HepG2 (cell line): ENCODE measurements around the gene MARCHF2. TPM values are rescaled to one million over a fixed set of nuclear protein-coding genes. Genes with fewer than 3 reads are reported as not detected.

Source experiments
- ATAC-seq: fragments of 200-7000 bp; cut with Tn5 transposase; 3 replicates; pipeline ENCODE4 v1.9.1; 2020; ENCODE audit warnings: mild to moderate bottlenecking, moderate library complexity
- BruUV-seq: library from RNA; stranded (reverse); fragments of 400-500 nt; replicated peaks from 2 replicates; lab custom pipeline; 2021; lab: Mats Ljungman, UMichigan
- CTCF ChIA-PET: fragments of 300-600 bp; formaldehyde crosslinking; extraction: SDS; loops from one replicate; lab custom pipeline; 2021; ENCODE audit warnings: low total read pairs, inconsistent platforms, low intra/inter-chr PET ratio; lab: Yijun Ruan, JAX
- POLR2A ChIA-PET: fragments of 350-600 bp; sonication (Branson Sonifier 250); formaldehyde crosslinking; loops from one replicate; lab custom pipeline; 2020; ENCODE audit warnings: antibody characterized with exemption, inconsistent platforms; lab: Yijun Ruan, JAX
- DNase-seq: peaks from one replicate; pipeline ENCODE4 v3.0.0-alpha.2; 2015; ENCODE audit warnings: low spot score
- FAIRE-seq: peaks from 3 replicates; lab custom pipeline; 2011; peaks lifted over from hg19 to GRCh38; lab: Jason Lieb, UNC
- H2AFZ ChIP-seq: one replicate; pipeline ENCODE4 v1.6.1; 2011; ENCODE audit warnings: low read length, inconsistent platforms
- H3K27ac ChIP-seq: fragments of 300-600 bp; 3 replicates; pipeline ENCODE4 v1.8.0; 2011; ENCODE audit warnings: mixed run types, mild to moderate bottlenecking, mixed read lengths, low read length, inconsistent platforms; ENCODE audit not compliant: insufficient read depth; ENCODE audit errors: extremely low read length
- H3K27me3 ChIP-seq, 2 experiments: fragments of 200-600 bp in 1 of 2; 2 replicates in 1 of 2; 3 replicates in 1 of 2; pipeline versions ENCODE4 v1.6.0 to v1.8.0; 2011; ENCODE audit warnings: low read length in 2 of 2, mild to moderate bottlenecking in 2 of 2, moderate library complexity in 2 of 2, inconsistent platforms in 1 of 2; ENCODE audit not compliant: insufficient read depth in 2 of 2, control insufficient read depth in 1 of 2
- H3K36me3 ChIP-seq, 2 experiments: fragments of 200-600 bp in 1 of 2; replicated peaks in 1 of 2; 2 replicates in 1 of 2; 3 replicates in 1 of 2; pipeline versions ENCODE4 v1.5.1 to v1.8.0; 2011; ENCODE audit warnings: low read length in 2 of 2, inconsistent platforms in 1 of 2; ENCODE audit not compliant: insufficient read depth in 2 of 2, control insufficient read depth in 1 of 2
- H3K4me1 ChIP-seq: 2 replicates; pipeline ENCODE4 v1.5.1; 2012; ENCODE audit warnings: low read length, inconsistent platforms; ENCODE audit not compliant: insufficient read depth
- H3K4me2 ChIP-seq: 2 replicates; pipeline ENCODE4 v1.6.0; 2011; ENCODE audit warnings: low read depth, low read length, inconsistent platforms
- H3K4me3 ChIP-seq, 3 experiments: fragments of 200-600 bp in 1 of 3; sonication (generic), shearing (Covaris generic) in 1 of 3; replicated peaks in 1 of 3; 2 replicates each; pipeline ENCODE4 v1.5.1; 2011 to 2016; ENCODE audit warnings: low read length in 3 of 3, inconsistent platforms in 2 of 3, low read depth in 2 of 3, mild to moderate bottlenecking in 2 of 3, control low read depth in 1 of 3, mixed read lengths in 1 of 3; ENCODE audit not compliant: insufficient read depth in 1 of 3
- H3K79me2 ChIP-seq: one replicate; pipeline ENCODE4 v1.6.1; 2011; ENCODE audit warnings: low read length, inconsistent platforms; ENCODE audit not compliant: insufficient read depth
- H3K9ac ChIP-seq: 2 replicates; pipeline ENCODE4 v1.6.0; 2011; ENCODE audit warnings: mild to moderate bottlenecking, low read depth, low read length, inconsistent platforms; ENCODE audit not compliant: insufficient read depth
- H3K9me3 ChIP-seq: 2 replicates; pipeline ENCODE4 v1.5.1; 2012; ENCODE audit warnings: mild to moderate bottlenecking, low read length
- H4K20me1 ChIP-seq: 2 replicates; pipeline ENCODE4 v1.6.0; 2011; ENCODE audit warnings: inconsistent platforms, mild to moderate bottlenecking, low read length, moderate library complexity; ENCODE audit not compliant: insufficient read depth
- NFYC ChIP-seq: IDR thresholded peaks from 2 replicates; pipeline ENCODE4 v1.6.1; 2016; ENCODE audit warnings: missing genetic modification reagents, missing compliant biosample characterization
- RBFOX2 ChIP-seq: fragments of 200-400 bp; formaldehyde crosslinking; IDR thresholded peaks from 2 replicates; pipeline ENCODE4 v1.6.1; 2017; ENCODE audit warnings: low read depth, mild to moderate bottlenecking, low read length
- WGBS: methylation state at CpG from one replicate; pipeline ENCODE4 v1.1.6; 2017; ENCODE audit warnings: low lambda C conversion rate; 5-methylcytosine and 5-hydroxymethylcytosine counted together
- in situ Hi-C: cut with HindIII; loops from 2 replicates; pipeline ENCODE4 v1.10.0; 2017; ENCODE audit warnings: low pct_unique_long_range_greater_than_20kb; ENCODE audit not compliant: extremely low pct_ligation_motif_present
- intact Hi-C: fragments of 100-400 bp; cut with micrococcal nuclease; formaldehyde crosslinking; loops from one replicate; pipeline ENCODE4 v1.10.0; 2022; ENCODE audit not compliant: unreplicated experiment
- polyA plus RNA-seq, 8 experiments: library from polyadenylated mRNA; depleted of rRNA in 3 of 8; stranded (reverse) in 7 of 8; unstranded in 1 of 8; fragments of >200 nt; fragmentation: Illumina TruSeq in 4 of 8; extraction: Trizol in 4 of 8; gene quantifications; 2 replicates each; pipeline versions ENCODE4 v1.2.1 to v1.2.3, GENCODE V29; 2011 to 2016; ENCODE audit warnings: low read depth in 4 of 8, missing spikeins in 1 of 8, mixed read lengths in 1 of 8; ENCODE audit not compliant: insufficient read depth in 1 of 8
- total RNA-seq, 5 experiments: library from RNA; depleted of rRNA; stranded (reverse); fragments of >200 nt; fragmentation: Illumina TruSeq; extraction: Trizol; gene quantifications; 2 replicates each; pipeline ENCODE4 v1.2.3, GENCODE V29; 2016; ENCODE audit warnings: low read depth in 1 of 5
- TF ChIP-seq, protein P1 (sequence below): sonication (generic); formaldehyde crosslinking; IDR thresholded peaks from 2 replicates; pipeline ENCODE4 v1.5.1; 2020; ENCODE audit warnings: mild to moderate bottlenecking, missing genetic modification reagents, moderate library complexity

Gene MARCHF2
- total and polyA plus RNA-seq, 2 of the 13 experiments (the other 11 are each of a cell fraction or from before 2014, with no cell fraction given): 12.7 to 13.0 TPM

DNA sequence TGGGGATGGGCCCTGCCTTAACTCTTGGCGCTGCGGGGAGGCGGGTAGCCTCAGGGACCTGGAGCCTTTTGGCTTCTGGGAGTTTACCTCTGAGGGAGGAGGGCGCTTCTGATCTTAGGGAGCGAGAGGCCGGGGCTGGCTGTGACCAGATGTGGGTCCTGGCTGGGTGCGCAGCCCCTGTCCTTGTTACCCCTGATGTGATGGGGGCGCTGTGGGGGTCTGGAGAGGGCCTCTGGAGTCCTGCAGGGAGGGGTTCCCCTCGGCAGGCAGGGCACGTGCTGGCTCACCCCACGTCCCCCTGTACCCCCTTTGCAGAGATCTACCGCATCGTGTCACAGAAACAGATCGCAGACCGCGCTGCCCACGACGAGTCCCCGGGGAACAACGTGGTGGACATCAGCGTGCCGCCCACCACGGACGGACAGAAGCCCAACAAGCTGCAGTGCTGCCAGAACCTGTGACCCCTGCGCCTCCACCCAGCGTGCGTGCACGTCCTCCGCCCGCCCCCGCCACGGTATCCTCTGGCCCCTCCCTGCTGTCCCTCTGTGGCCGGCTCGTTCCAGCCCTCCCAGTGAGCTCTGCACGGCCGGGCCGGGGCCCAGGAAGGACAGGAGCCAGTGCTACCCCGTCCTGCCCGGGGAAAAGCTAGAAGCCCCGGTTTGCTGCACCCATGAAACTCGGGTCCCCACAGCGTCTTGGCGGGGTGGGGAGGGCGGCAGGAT lies 9.8 kb upstream of the MARCHF2 start:
- Histone ChIP-seq H3K4me2 (no peak overlapping the region), H3K4me1 (0 out of 2 replicates have a peak, but pooled peaks cover 16% of the 10 kb centered on the region), H3K9me3 (no peaks in the 10 kb centered on the region), H4K20me1 (no peaks in the 10 kb centered on the region), H3K27me3 (no peaks in the 10 kb centered on the region), H3K27ac (no peak overlapping the region), H3K9ac (no peak overlapping the region), H3K79me2 (no peaks in the 10 kb centered on the region), H3K36me3 (peaks cover 9 to 23% of the 10 kb centered on the region in 2 experiments; a peak in 4 of 5 replicates), H2AFZ (no peak overlapping the region), H3K4me3 (no peak overlapping the region)
- POLR2A ChIA-PET: no interaction called here
- ATAC-seq (no peak), DNase-seq (no peak), FAIRE-seq (no peak)
- in situ Hi-C loops: no loop called here
- BruUV-seq: no TSS peak
- CTCF ChIA-PET: no interaction called here
- 92% methylated on average over 19 of the region's 44 CpGs for WGBS
- intact Hi-C loops: no loop called here
- TF ChIP-seq, protein P1, sequence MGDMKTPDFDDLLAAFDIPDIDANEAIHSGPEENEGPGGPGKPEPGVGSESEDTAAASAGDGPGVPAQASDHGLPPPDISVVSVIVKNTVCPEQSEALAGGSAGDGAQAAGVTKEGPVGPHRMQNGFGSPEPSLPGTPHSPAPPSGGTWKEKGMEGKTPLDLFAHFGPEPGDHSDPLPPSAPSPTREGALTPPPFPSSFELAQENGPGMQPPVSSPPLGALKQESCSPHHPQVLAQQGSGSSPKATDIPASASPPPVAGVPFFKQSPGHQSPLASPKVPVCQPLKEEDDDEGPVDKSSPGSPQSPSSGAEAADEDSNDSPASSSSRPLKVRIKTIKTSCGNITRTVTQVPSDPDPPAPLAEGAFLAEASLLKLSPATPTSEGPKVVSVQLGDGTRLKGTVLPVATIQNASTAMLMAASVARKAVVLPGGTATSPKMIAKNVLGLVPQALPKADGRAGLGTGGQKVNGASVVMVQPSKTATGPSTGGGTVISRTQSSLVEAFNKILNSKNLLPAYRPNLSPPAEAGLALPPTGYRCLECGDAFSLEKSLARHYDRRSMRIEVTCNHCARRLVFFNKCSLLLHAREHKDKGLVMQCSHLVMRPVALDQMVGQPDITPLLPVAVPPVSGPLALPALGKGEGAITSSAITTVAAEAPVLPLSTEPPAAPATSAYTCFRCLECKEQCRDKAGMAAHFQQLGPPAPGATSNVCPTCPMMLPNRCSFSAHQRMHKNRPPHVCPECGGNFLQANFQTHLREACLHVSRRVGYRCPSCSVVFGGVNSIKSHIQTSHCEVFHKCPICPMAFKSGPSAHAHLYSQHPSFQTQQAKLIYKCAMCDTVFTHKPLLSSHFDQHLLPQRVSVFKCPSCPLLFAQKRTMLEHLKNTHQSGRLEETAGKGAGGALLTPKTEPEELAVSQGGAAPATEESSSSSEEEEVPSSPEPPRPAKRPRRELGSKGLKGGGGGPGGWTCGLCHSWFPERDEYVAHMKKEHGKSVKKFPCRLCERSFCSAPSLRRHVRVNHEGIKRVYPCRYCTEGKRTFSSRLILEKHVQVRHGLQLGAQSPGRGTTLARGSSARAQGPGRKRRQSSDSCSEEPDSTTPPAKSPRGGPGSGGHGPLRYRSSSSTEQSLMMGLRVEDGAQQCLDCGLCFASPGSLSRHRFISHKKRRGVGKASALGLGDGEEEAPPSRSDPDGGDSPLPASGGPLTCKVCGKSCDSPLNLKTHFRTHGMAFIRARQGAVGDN (CRISPR knock-in tag): no peak
- 0 out of 2 replicates have a peak, but pooled peaks have one; percentile 29 for TF ChIP-seq RBFOX2

DNA sequence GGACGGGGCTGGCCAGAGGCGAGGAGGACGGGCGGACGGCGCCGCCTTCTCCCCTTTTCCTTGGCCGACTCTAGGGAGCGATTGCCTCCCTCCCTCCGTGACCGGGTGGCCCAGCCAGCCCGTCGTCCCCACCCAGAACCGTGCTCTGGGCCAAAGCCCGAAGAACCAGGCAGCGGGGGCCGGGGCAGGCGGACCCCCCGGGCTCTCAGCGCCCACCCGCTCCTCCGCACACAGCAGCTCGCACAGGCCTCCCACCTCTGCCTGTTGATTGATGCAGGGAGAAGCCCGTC lies 9.3 kb upstream of the MARCHF2 start:
- Histone ChIP-seq H3K4me1 (0 out of 2 replicates have a peak, but pooled peaks cover 16% of the 10 kb centered on the region), H3K4me3 (no peak overlapping the region), H3K9me3 (no peaks in the 10 kb centered on the region), H3K9ac (no peak overlapping the region), H2AFZ (no peak overlapping the region), H3K36me3 (peaks cover 9 to 23% of the 10 kb centered on the region in 2 experiments; a peak in 4 of 5 replicates), H3K4me2 (no peak overlapping the region), H4K20me1 (no peaks in the 10 kb centered on the region), H3K27ac (no peak overlapping the region), H3K79me2 (no peaks in the 10 kb centered on the region), H3K27me3 (no peaks in the 10 kb centered on the region)
- FAIRE-seq (no peak), ATAC-seq (no peak), DNase-seq (no peak)
- intact Hi-C loops: no loop called here
- in situ Hi-C loops: no loop called here
- ChIA-PET CTCF (no interaction called here), POLR2A (interaction anchor here (1.7 kb wide), 1 partner anchor 10 kb away, joined by 4 read pairs; the partner anchor contains the start of gene MARCHF2)
- TSS peak; percentile 41 for BruUV-seq
- WGBS: 73% methylated on average over 4 of the region's 24 CpGs
- TF ChIP-seq NFYC: no peak
